ENCODE measurements around the gene CADPS2.

DNA sequence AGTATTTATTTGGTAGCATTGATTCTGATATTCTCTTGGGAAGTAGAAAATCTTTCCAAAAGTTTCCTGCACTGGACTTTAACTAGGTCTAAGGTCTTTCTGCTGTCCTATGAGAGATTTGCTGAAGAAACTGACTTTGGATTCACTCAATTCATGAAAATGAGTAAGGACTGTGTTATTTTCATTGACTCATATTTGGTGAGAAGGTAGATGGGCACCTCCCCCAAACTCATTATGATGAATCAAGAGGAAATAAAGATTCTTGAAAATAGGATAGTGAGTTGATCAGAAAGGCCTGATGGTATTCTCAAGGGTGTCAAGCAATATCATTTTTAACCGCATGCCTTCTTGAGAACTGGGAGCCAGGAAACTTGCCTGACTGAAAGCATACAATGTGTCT, 297.6 kb downstream of the CADPS2 start:
- TF ChIP-seq, protein P1, sequence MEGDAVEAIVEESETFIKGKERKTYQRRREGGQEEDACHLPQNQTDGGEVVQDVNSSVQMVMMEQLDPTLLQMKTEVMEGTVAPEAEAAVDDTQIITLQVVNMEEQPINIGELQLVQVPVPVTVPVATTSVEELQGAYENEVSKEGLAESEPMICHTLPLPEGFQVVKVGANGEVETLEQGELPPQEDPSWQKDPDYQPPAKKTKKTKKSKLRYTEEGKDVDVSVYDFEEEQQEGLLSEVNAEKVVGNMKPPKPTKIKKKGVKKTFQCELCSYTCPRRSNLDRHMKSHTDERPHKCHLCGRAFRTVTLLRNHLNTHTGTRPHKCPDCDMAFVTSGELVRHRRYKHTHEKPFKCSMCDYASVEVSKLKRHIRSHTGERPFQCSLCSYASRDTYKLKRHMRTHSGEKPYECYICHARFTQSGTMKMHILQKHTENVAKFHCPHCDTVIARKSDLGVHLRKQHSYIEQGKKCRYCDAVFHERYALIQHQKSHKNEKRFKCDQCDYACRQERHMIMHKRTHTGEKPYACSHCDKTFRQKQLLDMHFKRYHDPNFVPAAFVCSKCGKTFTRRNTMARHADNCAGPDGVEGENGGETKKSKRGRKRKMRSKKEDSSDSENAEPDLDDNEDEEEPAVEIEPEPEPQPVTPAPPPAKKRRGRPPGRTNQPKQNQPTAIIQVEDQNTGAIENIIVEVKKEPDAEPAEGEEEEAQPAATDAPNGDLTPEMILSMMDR (conservative IDR thresholded peaks at IDR 0.05; ENCODE audit: low read depth, low read length) = no peak
- TF ChIP-seq POLR2A (IDR thresholded peaks at IDR 0.05; ENCODE audit: low read depth, low read length) (no peak), MAFK (IDR thresholded peaks at IDR 0.05; ENCODE audit: low read depth, low read length) (no peak), CHD1 (IDR thresholded peaks at IDR 0.05; ENCODE audit: low read depth, low read length) (no peak), RAD21 (IDR thresholded peaks at IDR 0.05; ENCODE audit: low read length) (no peak), FOS (IDR thresholded peaks at IDR 0.05; ENCODE audit: low read depth, low read length) (no peak), MXI1 (IDR thresholded peaks at IDR 0.05; ENCODE audit: borderline replicate concordance, low read depth, low read length) (no peak), CEBPB (IDR thresholded peaks at IDR 0.05; ENCODE audit: low read depth, low read length) (no peak), RCOR1 (IDR thresholded peaks at IDR 0.05; ENCODE audit: insufficient replicate concordance, low read length) (no peak), SMC3 (IDR thresholded peaks at IDR 0.05; ENCODE audit: low read depth, low read length) (no peak), BHLHE40 (IDR thresholded peaks at IDR 0.05; ENCODE audit: low read depth, low read length) (no peak)
- TF ChIP-seq, protein P2, sequence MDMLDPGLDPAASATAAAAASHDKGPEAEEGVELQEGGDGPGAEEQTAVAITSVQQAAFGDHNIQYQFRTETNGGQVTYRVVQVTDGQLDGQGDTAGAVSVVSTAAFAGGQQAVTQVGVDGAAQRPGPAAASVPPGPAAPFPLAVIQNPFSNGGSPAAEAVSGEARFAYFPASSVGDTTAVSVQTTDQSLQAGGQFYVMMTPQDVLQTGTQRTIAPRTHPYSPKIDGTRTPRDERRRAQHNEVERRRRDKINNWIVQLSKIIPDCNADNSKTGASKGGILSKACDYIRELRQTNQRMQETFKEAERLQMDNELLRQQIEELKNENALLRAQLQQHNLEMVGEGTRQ (IDR thresholded peaks at IDR 0.05; ENCODE audit: low read depth, low read length) = no peak
